Activated CD4-positive, alpha-beta memory T cell treated with anti-CD3 and anti-CD28 coated beads, Interleukin-2, amount 10 ng/mL, durations not matched to agents 7 days and 5 days (primary cell): Measurements from ENCODE around the gene GRIK4. TPM values are rescaled to one million over a fixed set of nuclear protein-coding genes. Genes with fewer than 3 reads are reported as not detected.
"Not testable (repeated sequence)": the region's sequence is repeated elsewhere in the genome, so short reads cannot be mapped to it uniquely, and the experiment has no call there.

Source experiments
- CTCF ChIA-PET: fragments of 350-600 bp; sonication (Branson Sonifier 250); formaldehyde crosslinking; loops from one replicate; lab custom pipeline; 2021; ENCODE audit warnings: antibody characterized with exemption, inconsistent platforms; lab: Charles Lee
- POLR2A ChIA-PET: fragments of 350-600 bp; sonication (Branson Sonifier 250); formaldehyde crosslinking; loops from one replicate; lab custom pipeline; 2021; ENCODE audit warnings: antibody characterized with exemption; lab: Charles Lee
- DNase-seq: peaks from one replicate; pipeline ENCODE4 v3.0.0-alpha.2; 2020
- H3K27ac Mint-ChIP-seq: one replicate; pipeline ENCODE4 v1.8.0; 2021; ENCODE audit warnings: mild to moderate bottlenecking, mixed read lengths
- H3K27me3 Mint-ChIP-seq: one replicate; pipeline ENCODE4 v1.8.0; 2021; ENCODE audit warnings: mixed read lengths
- H3K36me3 Mint-ChIP-seq: one replicate; pipeline ENCODE4 v1.8.0; 2021; ENCODE audit warnings: low read depth, mixed read lengths
- H3K4me1 Mint-ChIP-seq: one replicate; pipeline ENCODE4 v1.8.0; 2021; ENCODE audit warnings: mixed read lengths
- H3K4me3 Mint-ChIP-seq: one replicate; pipeline ENCODE4 v1.8.0; 2021; ENCODE audit warnings: mild to moderate bottlenecking, mixed read lengths
- H3K9me3 Mint-ChIP-seq: one replicate; pipeline ENCODE4 v1.8.0; 2021; ENCODE audit warnings: mixed read lengths
- total RNA-seq, 2 experiments: library from RNA; stranded (reverse); gene quantifications; one replicate each; pipeline ENCODE4 v1.2.3, GENCODE V29; 2021

Gene GRIK4
- total RNA-seq, 2 experiments from 2014 or later = not detected

DNA sequence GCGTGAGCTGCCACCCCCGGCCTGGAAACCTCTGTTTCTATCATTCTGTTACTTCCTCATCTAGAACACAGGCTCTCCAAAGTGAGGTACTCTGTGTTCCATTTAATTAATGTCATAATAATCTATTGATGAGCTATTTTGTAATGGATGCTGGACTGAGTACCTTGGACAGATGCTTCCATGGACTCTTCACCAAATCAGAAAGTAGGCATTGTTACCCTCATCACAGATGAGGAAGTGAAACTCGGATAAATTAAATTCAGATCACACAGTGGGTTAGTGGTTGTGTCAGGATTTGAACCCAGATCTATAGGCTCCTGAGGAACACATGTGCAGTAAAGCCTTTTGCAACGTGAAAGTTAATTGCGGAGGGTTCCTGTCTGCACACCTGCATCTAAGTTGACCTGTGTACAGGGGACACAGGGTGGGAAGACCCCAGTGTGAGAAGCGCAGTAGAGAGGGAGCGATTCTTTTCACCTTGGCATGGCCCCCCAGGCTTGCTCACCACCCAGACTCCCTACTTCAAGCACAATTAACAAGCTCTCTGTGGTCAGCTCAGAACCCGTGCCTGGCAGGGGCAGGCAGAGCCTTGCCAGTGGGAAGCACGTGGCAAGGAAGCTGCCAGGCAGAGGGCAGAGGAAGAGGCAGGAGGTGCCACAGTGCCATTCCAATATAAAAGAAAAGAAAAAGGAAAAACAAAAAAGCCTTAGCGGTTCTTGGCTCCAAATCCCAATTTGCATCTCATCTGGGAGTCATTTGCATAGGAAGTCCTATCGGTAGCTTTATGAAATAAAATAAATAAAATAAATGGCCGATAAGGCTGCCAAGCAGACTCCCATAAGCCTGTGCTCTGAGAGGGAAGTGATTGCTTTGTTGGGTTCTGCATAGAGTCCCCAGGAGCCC, 239.3 kb downstream of the GRIK4 start:
- POLR2A ChIA-PET = no interaction called here
- DNase-seq = no peak
- no peak overlapping the region for H3K4me3 Mint-ChIP-seq
- peaks cover 2% of the 10 kb centered on the region for H3K27me3 Mint-ChIP-seq
- H3K9me3 Mint-ChIP-seq = no peaks in the 10 kb centered on the region
- CTCF ChIA-PET = no interaction called here
- H3K4me1 Mint-ChIP-seq = no peaks in the 10 kb centered on the region
- H3K36me3 Mint-ChIP-seq = no peaks in the 10 kb centered on the region
- no peak overlapping the region for H3K27ac Mint-ChIP-seq

DNA sequence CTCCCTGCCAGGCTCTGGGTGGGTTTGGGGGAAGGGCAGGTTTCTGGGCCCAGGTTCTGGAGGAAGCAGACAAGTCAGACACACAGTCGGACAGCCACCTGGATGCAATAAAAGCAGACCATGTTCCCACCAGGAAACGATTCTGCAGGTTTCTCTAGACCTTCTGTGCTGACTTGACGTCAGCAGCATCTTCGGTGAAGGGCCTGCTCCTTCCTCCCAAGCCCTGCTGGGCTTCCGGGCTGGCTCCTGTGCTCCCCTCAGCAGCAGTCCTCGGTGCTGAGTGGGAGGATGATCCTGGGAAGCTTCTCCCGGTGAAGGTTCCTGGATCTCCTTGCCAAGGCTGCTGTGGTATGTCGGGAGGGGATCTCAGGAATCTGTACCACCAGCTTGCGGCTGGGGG, 240.0 kb downstream of the GRIK4 start:
- H3K9me3 Mint-ChIP-seq = no peaks in the 10 kb centered on the region
- POLR2A ChIA-PET = no interaction called here

GRCh38 chr11:120752668-120753067, 241.1 kb downstream of the GRIK4 start:
- Mint-ChIP-seq H3K27me3 (peaks cover 2% of the 10 kb centered on the region), H3K4me3 (no peak overlapping the region), H3K4me1 (no peaks in the 10 kb centered on the region), H3K36me3 (no peaks in the 10 kb centered on the region), H3K9me3 (no peaks in the 10 kb centered on the region), H3K27ac (no peak overlapping the region)
- ChIA-PET POLR2A (no interaction called here), CTCF (no interaction called here)
- DNase-seq = no peak

More for the DNA sequence above, 240.0 kb downstream of the GRIK4 start:
- no peaks in the 10 kb centered on the region for H3K36me3 Mint-ChIP-seq
- no peak overlapping the region for H3K4me3 Mint-ChIP-seq
- no peaks in the 10 kb centered on the region for H3K4me1 Mint-ChIP-seq
- peaks cover 2% of the 10 kb centered on the region for H3K27me3 Mint-ChIP-seq
- CTCF ChIA-PET = no interaction called here
- no peak for DNase-seq
- no peak overlapping the region for H3K27ac Mint-ChIP-seq

DNA sequence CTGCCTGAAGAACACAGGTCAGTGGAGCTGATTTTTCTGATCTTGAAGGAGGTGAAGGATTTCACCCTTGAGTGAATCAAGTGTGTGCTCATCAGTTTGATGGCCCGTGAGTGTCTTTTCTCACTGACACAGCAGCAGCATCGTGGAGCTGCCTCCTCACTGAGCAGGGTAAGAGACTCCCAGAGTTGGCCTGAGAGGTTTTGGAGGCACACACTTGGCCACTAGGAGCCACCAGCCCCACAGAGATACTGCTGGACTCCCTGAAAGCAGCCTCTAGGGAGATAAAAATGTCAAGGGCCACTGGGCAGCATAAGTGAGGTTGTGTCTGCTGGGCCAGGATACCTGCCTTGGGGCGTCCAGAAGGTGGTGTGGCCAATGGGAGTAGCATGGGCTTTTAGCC, 245.4 kb downstream of the GRIK4 start:
- no peaks in the 10 kb centered on the region for H3K4me1 Mint-ChIP-seq
- H3K27ac Mint-ChIP-seq = no peak overlapping the region
- CTCF ChIA-PET = no interaction called here
- POLR2A ChIA-PET = no interaction called here
- no peaks in the 10 kb centered on the region for H3K36me3 Mint-ChIP-seq
- peaks cover 6% of the 10 kb centered on the region for H3K27me3 Mint-ChIP-seq
- no peaks in the 10 kb centered on the region for H3K9me3 Mint-ChIP-seq
- DNase-seq = no peak
- H3K4me3 Mint-ChIP-seq = no peak overlapping the region

GRCh38 chr11:120759046-120759445, 247.5 kb downstream of the GRIK4 start:
- no peak for DNase-seq
- ChIA-PET CTCF (no interaction called here), POLR2A (no interaction called here)

DNA sequence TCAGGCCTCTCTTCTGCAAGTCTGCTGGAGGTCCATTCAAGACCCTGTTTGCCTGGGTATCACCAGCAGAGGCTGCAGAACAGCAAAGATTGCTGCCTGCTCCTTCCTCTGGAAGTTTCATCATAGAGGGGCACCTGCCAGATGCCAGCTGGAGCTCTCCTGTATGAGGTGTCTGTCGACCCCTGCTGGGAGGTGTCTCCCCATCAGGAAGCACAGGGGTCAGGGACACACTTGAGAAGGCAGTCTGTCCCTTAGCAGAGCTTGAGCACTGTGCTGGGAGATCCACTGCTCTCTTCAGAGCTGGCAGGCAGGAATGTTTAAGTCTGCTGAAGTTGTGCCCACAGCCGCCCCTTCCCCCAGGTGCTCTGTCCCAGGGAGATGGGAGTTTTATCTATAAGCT, 254.2 kb downstream of the GRIK4 start:
- peaks cover 37% of the 10 kb centered on the region for H3K27me3 Mint-ChIP-seq
- H3K27ac Mint-ChIP-seq, H3K36me3 Mint-ChIP-seq, H3K9me3 Mint-ChIP-seq, CTCF ChIA-PET, H3K4me1 Mint-ChIP-seq, DNase-seq, POLR2A ChIA-PET, H3K4me3 Mint-ChIP-seq: not testable (repeated sequence)

More at GRCh38 chr11:120759046-120759445, 247.5 kb downstream of the GRIK4 start:
- H3K36me3 Mint-ChIP-seq = no peaks in the 10 kb centered on the region
- peaks cover 18% of the 10 kb centered on the region for H3K27me3 Mint-ChIP-seq
- H3K27ac Mint-ChIP-seq = no peak overlapping the region
- H3K4me3 Mint-ChIP-seq = no peak overlapping the region
- no peaks in the 10 kb centered on the region for H3K4me1 Mint-ChIP-seq
- H3K9me3 Mint-ChIP-seq = no peaks in the 10 kb centered on the region

DNA sequence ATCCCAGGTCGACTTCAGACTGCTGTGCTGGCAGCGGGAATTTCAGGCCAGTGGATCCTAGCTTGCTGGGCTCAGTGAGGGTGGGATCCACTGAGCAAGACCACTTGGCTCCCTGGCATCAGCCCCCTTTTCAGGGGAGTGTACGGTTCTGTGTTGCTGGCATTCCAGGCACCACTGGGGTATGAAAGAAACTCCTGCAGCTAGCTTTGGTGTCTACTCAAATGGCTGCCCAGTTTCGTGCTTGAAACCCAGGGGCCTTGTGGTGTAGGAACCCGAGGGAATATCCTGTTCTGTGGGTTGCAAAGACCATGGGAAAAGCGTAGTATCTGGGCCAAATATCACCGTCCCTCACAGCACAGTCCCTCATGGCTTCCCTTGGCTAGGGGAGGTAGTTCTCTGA, 254.8 kb downstream of the GRIK4 start:
- no peak overlapping the region for H3K4me3 Mint-ChIP-seq
- H3K9me3 Mint-ChIP-seq = peaks cover 3% of the 10 kb centered on the region
- POLR2A ChIA-PET = no interaction called here
- no peaks in the 10 kb centered on the region for H3K36me3 Mint-ChIP-seq
- no peak overlapping the region for H3K27ac Mint-ChIP-seq
- no peaks in the 10 kb centered on the region for H3K4me1 Mint-ChIP-seq
- DNase-seq = no peak
- CTCF ChIA-PET = no interaction called here
- peaks cover 31% of the 10 kb centered on the region for H3K27me3 Mint-ChIP-seq

- ChIA-PET POLR2A (no interaction called here), CTCF (no interaction called here)
- Mint-ChIP-seq H3K4me1 (no peaks in the 10 kb centered on the region), H3K9me3 (peaks cover 3% of the 10 kb centered on the region), H3K4me3 (no peak overlapping the region), H3K36me3 (no peaks in the 10 kb centered on the region), H3K27me3 (peaks cover 19% of the 10 kb centered on the region), H3K27ac (no peak overlapping the region)
- DNase-seq = no peak
Measured at GRCh38 chr11:120768949-120769348, 257.4 kb downstream of the GRIK4 start.

DNA sequence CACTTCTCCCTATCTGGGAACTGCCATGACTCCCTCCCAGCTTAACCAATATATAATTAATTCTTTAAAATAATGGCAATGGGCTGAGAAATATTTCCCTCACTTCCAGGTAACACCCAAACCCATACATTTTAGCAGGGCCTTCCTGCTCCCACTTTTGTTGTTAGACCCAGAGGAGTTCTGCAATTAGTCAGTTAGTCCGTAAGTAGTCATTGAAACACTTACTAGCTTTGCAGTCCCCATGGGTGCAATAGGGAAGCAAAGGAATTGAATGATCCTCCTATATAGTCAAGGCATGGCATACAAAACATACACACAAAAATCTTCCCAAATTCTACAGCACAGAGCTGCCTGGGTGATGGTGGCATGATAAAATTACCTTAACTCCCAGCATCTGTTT, 258.4 kb downstream of the GRIK4 start:
- ChIA-PET CTCF (no interaction called here), POLR2A (no interaction called here)
- Mint-ChIP-seq H3K27ac (no peak overlapping the region), H3K4me3 (no peak overlapping the region), H3K36me3 (no peaks in the 10 kb centered on the region), H3K9me3 (peaks cover 3% of the 10 kb centered on the region), H3K27me3 (peaks cover 14% of the 10 kb centered on the region), H3K4me1 (no peaks in the 10 kb centered on the region)
- no peak for DNase-seq

- ChIA-PET CTCF (no interaction called here), POLR2A (no interaction called here)
- no peaks in the 10 kb centered on the region for H3K36me3 Mint-ChIP-seq
- no peaks in the 10 kb centered on the region for H3K4me1 Mint-ChIP-seq
- H3K4me3 Mint-ChIP-seq = no peak overlapping the region
- no peak for DNase-seq
- H3K27ac Mint-ChIP-seq = no peak overlapping the region
- peaks cover 8% of the 10 kb centered on the region for H3K27me3 Mint-ChIP-seq
- peaks cover 3% of the 10 kb centered on the region for H3K9me3 Mint-ChIP-seq
Measured at GRCh38 chr11:120771551-120772060, 260.1 kb downstream of the GRIK4 start.

GRCh38 chr11:120773501-120774031, 262.0 kb downstream of the GRIK4 start:
- peaks cover 3% of the 10 kb centered on the region for H3K27me3 Mint-ChIP-seq
- no peak overlapping the region for H3K27ac Mint-ChIP-seq
- CTCF ChIA-PET = interaction anchor here (0.5 kb wide), 1 partner anchor 1807 kb away, joined by 3 read pairs; no protein-coding TSS in a partner anchor
- no peaks in the 10 kb centered on the region for H3K36me3 Mint-ChIP-seq
- H3K9me3 Mint-ChIP-seq = no peaks in the 10 kb centered on the region
- no peak overlapping the region for H3K4me3 Mint-ChIP-seq
- POLR2A ChIA-PET = no interaction called here
- no peak for DNase-seq
- H3K4me1 Mint-ChIP-seq = no peaks in the 10 kb centered on the region

GRCh38 chr11:120774591-120775386, 263.2 kb downstream of the GRIK4 start:
- ChIA-PET POLR2A (no interaction called here), CTCF (no interaction called here)
- no peak overlapping the region for H3K4me3 Mint-ChIP-seq

More at GRCh38 chr11:120774591-120775386, 263.2 kb downstream of the GRIK4 start:
- no peak for DNase-seq
- no peaks in the 10 kb centered on the region for H3K4me1 Mint-ChIP-seq
- peaks cover 3% of the 10 kb centered on the region for H3K27me3 Mint-ChIP-seq
- no peak overlapping the region for H3K27ac Mint-ChIP-seq
- no peaks in the 10 kb centered on the region for H3K9me3 Mint-ChIP-seq
- no peaks in the 10 kb centered on the region for H3K36me3 Mint-ChIP-seq
